HEK293T (cell line): ENCODE measurements around the gene FBXW7.

Experiments
- FOXK2 ChIP-seq: fragments of 450-650 bp; IDR thresholded peaks from 2 replicates; pipeline ENCODE4 v1.6.1; 2016; ENCODE audit warnings: mild to moderate bottlenecking
- SP1 ChIP-seq: fragments of 450-650 bp; IDR thresholded peaks from 2 replicates; pipeline ENCODE4 v1.6.1; 2017

DNA sequence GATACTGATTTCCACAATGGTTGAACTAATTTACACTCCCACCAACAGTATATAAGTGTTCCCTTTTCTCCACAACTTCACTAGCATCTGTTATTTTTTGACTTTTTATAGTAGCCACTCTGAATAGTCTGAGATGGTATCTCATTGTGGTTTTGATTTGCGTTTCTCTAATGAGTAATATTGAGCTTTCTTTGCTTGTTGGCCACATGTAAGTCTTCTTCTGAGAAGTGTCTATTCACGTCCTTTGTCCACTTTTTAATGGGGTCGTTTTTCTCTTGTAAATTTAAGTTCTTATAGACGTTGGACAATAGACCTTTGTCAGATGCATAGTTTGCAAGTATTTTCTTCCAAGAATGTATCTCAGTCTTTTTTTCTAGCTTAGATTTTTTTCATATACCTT is 10.0 kb downstream of the FBXW7 start:
- TF ChIP-seq SP1 = no peak
- TF ChIP-seq FOXK2 = no peak
